ENCODE results near the gene IL36B.

IL36B gene

GRCh38 chr2:113050921-113051895, 1.5 kb downstream of the IL36B start:
- no peak for DNase-seq

- no peak for DNase-seq
These were observed 6.2 kb downstream of the IL36B start for GRCh38 chr2:113046465-113046864.

GRCh38 chr2:113041871-113042270, 10.8 kb downstream of the IL36B start:
- DNase-seq, result no peak

- DNase-seq, result no peak
These were observed 12.9 kb downstream of the IL36B start for GRCh38 chr2:113039719-113040118.

GRCh38 chr2:113039158-113039557, 13.5 kb downstream of the IL36B start:
- no peak for DNase-seq

- DNase-seq, result no peak
These were observed 14.4 kb downstream of the IL36B start for GRCh38 chr2:113038291-113038690.

- no peak for DNase-seq
These were observed 15.9 kb downstream of the IL36B start for GRCh38 chr2:113036763-113037162.

- no peak for DNase-seq
These were observed 18.7 kb downstream of the IL36B start for GRCh38 chr2:113034016-113034415.

- no peak for DNase-seq
These were observed 19.9 kb downstream of the IL36B start for GRCh38 chr2:113032737-113033136.

- DNase-seq, result no peak
These were observed 24.6 kb downstream of the IL36B start for GRCh38 chr2:113028112-113028511.

GRCh38 chr2:113027691-113028090, 25.0 kb downstream of the IL36B start:
- DNase-seq, result no peak

- DNase-seq, result no peak
These were observed 26.9 kb downstream of the IL36B start for GRCh38 chr2:113025737-113026136.

- no peak for DNase-seq
These were observed 27.9 kb downstream of the IL36B start for GRCh38 chr2:113024764-113025163.

GRCh38 chr2:113021312-113021711, 31.4 kb downstream of the IL36B start:
- no peak for DNase-seq

GRCh38 chr2:113018509-113018908, 34.2 kb downstream of the IL36B start:
- no peak for DNase-seq

- DNase-seq, result no peak
These were observed 37.0 kb downstream of the IL36B start for GRCh38 chr2:113015655-113016054.

- DNase-seq, result no peak
These were observed 37.6 kb downstream of the IL36B start for GRCh38 chr2:113015042-113015441.

- DNase-seq, result no peak
These were observed 38.6 kb downstream of the IL36B start for GRCh38 chr2:113014067-113014466.

- DNase-seq, result no peak
These were observed 39.4 kb downstream of the IL36B start for GRCh38 chr2:113013336-113013661.

GRCh38 chr2:113012436-113013335, 40.0 kb downstream of the IL36B start:
- DNase-seq, result no peak

- no peak for DNase-seq
These were observed 41.6 kb downstream of the IL36B start for GRCh38 chr2:113011108-113011507.

- DNase-seq, result no peak
These were observed 42.6 kb downstream of the IL36B start for GRCh38 chr2:113010088-113010487.

- DNase-seq, result no peak
These were observed 43.0 kb downstream of the IL36B start for GRCh38 chr2:113009622-113010021.

GRCh38 chr2:113007250-113007649, 45.4 kb downstream of the IL36B start:
- DNase-seq, result no peak

All from effector CD8-positive, alpha-beta T cell (primary cell).